CD4-positive, alpha-beta T cell treated with Interleukin-15 for 1 hour (primary cell): ENCODE data around the gene NUB1.

Source experiments
- DNase-seq: peaks from one replicate; pipeline ENCODE4 v3.0.0-alpha.2; 2020

Gene NUB1

DNA sequence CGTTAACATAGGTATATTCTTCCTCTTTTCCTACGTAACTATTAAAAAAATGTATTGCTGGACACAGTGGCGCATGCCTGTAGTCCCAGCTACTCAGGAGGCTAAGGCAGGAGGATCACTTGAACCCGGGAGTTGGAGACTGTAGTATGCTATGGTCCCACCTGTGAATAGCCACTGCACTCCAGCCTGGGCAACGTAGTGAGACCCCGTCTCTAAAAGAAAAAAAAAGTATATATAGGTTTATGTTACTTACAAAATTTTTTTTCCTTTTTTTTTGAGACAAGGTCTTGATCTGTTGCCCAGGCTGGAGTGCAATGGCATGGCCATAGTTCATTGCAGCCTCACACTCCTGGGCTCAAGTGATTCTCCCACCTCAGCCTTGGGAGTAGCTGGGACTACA lies 5.6 kb downstream of the NUB1 start:
- no peak for DNase-seq

DNA sequence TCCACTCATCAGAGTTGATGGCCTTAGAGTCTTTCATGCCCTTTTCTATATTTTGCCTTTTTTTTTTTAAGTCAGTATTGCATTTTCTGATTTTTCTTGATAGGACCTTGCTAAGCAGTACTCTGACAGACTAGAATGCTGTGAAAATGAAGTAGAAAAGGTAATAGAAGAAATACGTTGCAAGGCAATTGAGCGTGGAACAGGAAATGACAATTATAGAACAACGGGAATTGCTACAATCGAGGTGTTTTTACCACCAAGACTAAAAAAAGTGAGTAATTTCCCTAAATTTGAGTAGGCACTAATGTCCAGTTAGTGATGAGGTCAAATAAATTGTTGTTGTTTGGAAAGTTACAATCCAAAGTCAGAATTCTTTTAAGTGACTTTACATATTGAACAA lies 7.4 kb downstream of the NUB1 start:
- DNase-seq, result no peak

DNA sequence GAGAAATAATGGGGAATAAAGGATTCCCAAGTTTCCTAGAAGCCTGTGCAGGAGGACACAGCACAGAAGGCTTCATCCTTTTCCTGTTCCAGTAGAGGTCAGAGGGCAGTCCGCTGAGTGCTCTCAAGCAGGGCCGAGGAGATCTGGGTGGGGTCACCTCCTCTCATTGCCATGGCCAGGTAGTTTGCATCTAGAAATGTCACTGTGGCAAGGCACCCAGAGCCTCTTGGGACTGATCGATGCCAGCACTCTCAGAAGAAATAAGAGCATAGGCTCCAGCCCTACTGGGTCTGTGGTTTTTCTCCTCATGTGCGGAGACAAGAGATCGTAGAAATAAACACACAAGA lies 7.9 kb downstream of the NUB1 start:
- DNase-seq, result no peak

DNA sequence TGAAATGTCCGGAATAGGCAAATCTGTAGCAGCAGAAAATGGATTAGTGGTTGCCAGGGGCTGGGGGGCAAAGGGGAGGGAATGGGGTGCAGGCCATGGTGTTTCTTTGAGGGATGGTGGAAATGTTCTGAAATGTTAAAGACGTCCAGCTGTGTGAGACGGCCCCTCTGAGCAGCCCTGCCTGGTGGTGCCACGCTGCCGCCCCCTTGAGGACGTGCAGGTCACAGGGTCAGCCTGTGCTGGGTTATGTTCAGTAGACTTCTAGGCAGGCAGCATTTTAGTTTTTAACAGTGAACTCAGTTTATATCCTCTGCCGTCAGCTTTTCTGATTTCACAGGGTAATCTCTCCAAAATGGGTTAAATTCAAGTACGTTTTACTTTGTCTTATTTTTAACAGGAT lies 9.4 kb downstream of the NUB1 start:
- DNase-seq, result peak; percentile 36

DNA sequence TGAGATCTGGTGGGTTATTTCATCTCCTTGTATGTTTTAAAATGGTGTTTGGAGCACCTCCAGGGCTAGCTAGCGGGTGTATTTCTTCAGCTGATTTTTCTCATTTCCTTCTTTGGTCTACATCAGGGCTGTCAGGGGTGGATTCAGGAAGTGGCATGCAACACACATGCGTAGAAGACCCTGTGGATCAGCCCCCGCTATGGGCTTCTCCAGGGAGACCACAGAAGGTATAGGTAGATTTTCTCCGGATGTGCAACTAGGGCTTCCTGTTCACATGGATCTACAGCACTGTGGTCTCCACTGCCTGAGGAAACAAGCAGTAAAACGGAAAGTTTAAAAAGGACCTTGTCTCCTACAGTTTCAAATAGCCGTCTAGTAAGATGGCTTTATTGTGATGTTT lies 10.4 kb downstream of the NUB1 start:
- peak; percentile 73 for DNase-seq

DNA sequence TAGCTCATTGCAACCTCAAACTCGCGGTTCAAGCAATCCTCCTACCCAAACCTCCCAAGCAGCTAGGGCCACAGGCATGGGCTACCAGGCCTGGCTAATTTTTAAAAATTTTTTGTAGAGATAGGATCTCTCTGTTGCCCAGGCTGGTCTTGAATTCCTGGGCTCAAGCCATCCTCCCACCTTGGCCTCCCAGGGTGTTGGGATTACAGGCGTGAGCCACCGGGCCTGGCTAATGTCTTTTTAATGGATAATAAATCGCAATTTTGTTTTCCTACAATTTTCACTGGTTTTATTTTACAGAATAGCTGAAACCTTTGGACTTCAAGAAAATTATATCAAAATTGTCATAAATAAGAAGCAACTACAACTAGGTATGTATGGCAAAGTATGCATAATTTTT lies 10.9 kb downstream of the NUB1 start:
- DNase-seq, result no peak

DNA sequence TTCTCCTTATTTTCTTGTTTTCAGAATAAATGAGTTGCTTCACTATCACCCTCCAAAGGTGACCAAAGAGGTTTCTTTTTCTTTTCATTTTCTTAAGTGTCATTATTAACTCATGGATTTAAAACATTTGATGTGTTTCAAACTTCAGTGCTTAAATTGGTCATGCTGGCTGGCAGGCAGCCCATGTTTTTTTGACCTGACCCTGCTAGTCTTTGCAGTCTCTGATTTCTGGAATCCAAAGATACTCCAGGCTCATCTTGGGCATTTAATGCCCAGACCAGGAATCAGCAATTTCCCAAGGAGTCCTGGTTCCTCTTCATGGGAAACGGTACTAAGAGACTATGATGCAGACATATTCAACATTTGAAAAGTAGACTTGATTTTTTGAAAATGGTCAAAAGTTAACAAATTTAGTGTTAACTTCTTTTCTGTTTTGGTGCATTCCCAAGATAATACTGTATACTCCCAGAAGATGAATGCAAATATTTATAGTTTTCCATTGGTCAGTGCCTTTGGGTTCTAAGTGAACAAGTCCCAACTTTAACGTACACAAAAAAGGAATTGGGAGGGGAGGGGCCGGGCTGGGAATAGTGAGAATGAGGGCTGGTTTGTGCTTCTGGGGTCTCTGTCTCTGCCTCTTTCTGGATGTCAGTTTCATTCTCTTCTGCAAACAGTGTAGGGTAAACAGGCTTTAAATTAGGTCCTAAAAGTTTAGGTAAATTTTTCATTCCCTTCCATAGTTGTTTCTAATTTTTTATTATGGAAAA lies 19.8 kb downstream of the NUB1 start:
- no peak for DNase-seq

DNA sequence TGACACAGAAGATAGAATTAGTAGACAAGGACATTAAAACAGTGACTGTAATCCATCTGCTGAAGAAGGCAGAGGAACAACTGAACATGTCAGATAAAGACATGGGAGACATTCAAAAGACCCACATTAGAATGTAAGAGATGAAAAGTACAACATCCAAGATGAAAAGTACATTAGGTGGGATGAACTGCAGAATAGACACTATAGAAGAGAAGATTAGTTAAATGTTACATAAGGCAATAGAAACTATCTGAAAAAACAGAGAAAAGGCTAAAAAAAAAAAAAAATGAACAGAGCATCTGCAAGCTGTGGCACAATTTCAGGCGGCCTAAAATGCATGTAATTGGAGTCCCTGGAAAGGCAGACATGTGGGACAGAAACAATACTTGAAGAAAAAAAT lies 21.6 kb downstream of the NUB1 start:
- DNase-seq, result no peak

DNA sequence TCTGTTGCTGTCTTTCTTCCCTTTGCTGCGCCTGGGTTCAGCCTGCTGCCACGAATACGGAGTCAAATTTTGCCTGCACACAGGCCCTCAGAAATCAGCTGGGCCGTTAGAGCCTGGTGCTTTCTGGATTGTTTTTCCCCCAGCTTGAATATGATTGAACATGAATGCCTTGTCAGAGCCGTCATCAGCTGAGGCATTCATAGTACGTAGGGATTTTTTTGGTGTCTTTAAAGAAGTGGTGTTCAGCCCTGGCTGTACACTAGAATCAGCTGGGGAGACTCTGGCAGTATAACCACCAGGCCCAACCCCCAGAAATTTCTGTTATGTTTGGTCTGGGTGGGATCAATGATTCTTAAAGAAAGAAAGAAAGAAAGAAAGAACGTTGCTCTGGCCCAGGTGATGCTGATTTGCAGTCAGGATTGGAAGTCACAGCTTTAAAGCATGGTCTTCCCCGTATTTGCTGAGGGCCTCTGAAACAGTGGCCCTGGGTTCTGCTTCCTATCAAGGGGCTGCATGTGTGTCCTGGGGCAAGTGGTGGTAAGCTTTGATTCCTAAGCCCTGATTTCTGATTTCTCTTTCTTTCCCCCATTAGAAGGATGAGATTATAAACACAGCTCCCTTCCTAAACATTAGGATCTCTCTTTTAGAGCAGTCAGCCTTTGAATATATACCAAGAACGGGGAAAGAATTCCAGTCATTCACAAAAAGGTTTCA lies 24.7 kb downstream of the NUB1 start:
- no peak for DNase-seq

DNA sequence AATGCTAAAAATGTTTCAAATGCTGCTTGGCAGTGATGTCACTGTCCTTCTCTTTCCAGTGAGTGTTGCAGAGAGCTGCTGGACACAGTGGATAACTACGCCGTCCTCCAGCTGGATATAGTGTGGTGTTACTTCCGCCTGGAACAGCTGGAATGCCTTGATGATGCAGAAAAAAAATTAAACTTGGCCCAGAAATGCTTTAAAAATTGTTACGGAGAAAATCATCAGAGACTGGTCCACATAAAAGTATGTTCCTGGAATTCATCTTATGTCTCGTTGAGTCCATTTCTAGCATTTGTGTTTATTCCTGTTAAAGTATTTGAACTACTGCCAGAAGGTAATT lies 25.2 kb downstream of the NUB1 start:
- DNase-seq, result no peak

DNA sequence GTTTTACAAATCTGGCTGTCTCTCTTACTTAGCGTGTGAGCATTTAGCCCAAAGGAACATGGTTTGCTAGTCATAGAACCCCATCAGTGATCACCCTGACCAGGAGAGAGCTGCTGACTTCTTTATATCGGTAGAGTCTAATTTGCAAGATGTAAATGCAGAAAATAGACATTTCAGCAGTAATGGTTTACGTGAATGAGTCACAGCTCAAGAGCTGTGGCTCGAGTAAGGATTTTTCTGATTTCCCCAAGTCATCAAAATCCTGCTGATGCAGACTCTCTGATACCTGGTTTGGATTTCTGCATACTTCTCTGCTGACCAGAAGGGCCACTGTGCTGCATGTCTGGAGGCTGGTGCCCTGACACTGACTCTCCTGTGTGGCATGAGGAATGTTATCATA lies 25.7 kb downstream of the NUB1 start:
- DNase-seq, result no peak

DNA sequence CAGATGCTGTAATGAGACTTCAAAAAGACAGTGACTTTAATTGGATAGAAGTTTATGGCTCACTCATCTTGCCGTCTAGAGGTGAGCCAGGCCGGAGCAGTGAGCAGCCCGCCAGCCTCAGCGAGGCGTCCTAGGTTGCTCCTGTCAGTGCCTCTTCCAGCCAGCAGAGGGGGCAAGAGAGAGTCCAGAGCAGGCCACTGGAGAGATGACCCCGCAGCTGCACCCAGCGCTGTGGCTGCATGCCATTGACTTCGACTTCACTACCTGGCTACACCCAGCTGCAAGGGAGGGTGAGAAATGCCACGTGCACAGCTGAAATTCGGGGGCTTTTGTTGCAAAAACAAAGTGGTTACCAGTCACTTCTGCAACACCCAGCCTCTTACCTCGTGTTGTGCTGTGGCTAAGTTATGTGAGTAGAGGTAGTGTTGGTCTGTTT lies 26.5 kb downstream of the NUB1 start:
- peak; percentile 79 for DNase-seq

DNA sequence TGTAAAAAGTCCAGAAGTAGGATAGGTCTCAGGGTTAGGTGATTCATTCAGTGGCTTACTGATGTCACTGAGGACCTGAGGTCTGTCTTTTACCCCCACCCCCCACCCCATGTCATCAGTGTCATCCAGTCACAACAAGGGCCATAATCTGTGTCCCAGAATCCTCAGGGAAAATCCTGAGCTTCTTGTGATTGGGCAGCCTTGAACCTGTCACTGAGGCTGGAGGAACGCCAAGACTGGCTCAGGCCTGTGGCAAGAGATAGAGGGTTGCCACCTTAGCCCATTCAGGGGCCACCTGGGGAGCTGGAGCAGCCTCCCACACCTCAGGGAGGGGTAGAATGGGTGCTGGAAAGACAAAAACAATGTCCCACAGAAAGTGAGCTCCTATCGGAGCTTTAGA lies 29.7 kb downstream of the NUB1 start:
- no peak for DNase-seq

DNA sequence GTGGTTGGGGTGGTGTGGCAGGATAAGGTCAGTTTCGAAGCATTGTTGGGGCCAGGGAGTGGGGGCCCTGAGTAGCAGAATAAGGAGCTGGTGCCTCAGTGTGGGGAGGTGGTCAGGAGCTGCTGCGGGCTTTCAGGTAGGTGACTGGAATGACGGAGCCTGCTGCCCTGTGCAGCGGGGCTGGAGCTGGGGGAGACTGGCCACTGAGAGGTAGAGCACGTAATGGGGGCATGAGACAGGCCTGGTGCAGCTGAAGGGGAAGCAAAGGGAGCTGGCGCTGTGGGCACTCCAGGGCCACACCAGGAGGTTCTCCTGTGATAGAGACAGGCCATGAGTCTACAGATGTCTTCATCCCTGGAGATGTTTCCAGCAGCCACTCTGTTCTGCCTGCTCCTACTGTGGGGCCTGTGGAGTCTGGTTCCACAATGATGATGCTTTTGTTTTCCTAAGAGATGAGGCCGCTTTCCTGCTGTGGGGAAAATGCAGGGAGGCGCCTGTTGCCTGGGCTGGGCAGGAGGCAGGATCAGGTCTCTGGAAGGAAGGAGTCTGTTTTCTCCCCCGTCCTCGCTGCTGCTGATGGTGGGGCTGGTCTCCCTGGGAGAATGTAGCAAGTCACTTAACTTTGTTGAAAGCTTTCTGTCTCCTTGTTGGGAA lies 31.1 kb downstream of the NUB1 start:
- no peak for DNase-seq

DNA sequence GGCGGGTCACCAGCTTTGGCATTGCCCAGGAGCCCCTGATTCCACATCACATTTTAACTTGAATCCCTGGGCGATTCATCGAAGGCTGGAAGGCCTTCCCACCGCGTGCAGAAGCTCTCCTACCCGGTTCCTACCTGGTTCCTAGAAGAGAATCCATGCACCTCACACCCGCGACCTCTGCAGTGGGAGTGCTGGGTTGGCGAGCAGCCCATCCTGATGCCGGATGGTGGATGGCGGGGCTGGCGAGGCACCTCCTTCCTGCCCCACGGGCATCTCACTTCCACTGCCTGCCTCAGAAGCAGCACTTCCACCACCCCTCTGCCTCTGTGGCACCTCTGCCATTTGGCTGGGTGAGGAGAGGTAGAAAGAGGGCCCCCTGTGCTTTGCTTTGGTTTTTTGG lies 32.0 kb downstream of the NUB1 start:
- DNase-seq, result no peak

DNA sequence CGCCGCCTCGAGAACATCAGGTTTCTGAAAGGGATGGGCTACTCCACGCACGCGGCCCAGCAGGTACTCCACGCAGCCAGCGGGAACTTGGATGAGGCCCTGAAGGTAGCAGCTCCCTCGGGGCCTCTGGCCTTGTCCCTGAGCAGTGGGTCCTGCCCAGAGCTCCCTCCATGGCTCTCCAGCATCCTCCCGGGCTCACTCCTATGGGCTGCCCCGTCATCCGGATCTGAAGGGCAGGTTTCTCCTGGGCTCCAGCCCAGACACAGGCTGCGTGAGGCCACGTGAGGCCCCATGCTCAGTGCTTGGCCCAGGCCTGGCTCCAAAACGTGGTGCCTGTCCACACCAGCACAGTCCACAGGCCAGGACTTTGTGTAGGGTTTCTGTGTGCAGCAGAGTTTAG lies 32.5 kb downstream of the NUB1 start:
- no peak for DNase-seq

DNA sequence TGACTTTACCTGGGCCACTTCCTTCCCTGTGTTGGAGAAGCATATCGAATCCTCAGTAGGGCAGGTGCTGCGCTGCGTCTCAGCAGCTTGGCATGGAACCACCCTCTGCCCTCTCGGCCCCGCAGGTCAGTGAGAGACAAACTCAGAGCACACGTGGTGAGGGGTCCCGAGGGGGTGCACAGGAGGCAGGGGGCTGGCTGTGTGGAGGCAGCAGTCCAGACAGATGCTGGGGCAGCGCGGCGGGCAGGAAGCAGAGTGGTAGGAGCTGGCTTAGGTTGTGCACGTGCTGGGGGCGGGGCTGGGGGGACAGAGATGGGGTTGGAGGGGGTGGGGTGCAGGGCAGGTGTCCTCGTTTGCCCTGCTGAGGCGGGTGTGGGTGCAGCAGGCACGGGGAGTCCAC lies 33.1 kb downstream of the NUB1 start:
- DNase-seq, result no peak

DNA sequence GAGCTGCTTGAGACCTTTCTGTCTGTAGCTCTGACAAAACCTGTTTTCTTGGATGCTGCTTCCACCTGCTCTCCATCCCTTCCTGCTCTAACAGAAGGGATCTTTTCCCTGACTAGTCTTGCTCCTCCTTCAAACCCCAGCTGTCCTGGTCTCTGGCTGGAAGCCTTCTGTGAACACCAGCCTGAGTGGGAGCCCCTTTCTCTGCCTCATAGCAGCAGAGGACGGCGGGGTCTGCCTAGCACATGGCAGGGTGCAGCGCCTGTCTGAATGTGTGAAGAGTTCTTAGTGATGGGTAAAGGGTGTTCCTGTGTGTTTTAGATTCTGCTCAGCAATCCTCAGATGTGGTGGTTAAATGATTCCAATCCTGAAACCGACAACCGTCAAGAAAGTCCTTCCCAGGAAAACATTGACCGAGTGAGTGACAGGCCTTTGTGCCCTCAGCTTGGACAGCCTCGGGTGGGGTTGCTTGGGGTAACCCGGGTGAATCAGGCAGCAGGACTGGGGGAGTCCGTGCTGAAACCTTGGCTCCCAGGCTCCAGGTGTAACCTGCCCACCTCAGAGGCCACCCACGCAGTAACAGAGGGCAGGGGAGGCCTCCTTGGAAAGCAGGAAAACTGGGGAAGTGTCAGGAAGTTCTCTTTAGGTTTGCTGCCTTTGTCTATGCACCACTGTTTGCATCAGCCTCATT lies 34.1 kb downstream of the NUB1 start:
- DNase-seq, result no peak

DNA sequence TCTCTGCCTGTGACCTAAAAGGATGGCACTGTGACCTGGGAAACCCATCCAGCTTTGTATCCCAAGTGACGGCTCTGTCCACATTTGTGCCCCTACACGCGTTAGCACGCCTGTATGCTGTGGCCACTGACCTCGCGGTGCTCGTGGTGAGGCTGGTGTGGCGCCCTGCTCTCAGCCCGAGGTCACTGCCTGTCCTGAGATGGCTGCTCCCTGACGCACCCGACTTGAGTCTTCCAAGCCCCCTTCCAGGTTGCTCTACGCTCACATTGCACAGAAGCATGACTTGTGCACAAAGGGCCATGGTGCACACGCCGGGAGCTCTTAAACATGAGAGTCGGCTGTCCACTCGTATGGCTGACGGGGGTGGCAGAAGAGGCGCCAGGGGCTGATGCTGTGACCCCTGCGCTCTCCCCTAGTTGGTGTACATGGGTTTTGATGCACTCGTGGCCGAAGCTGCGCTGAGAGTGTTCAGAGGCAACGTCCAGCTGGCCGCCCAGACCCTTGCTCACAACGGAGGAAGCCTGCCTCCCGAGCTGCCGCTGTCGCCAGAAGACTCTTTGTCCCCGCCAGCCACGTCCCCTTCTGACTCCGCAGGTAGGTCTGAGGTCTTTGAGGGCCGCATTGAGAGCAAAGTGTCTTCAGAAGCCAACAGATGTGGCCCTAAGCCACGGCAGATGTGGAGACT lies 34.7 kb downstream of the NUB1 start:
- no peak for DNase-seq

DNA sequence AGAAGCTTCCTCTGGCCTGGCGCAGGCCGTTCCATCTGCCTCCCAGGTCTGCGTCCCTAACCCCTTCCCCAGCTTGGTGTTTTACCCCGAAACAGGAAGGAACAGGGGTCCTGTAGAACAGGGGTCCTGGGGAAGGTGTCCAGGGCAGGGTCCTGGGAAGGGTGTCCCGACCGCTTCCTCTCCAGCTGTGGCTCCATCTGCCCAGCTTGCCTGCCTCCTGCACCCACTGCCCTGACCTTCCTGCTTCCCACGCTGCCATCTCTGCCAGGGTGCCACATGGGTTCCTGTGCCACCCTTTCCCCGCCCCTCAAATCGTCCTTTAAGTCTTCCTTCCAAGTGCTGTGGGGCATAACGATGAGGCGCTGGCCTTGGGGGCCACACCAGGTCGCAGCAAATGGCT lies 35.8 kb downstream of the NUB1 start:
- DNase-seq, result no peak

DNA sequence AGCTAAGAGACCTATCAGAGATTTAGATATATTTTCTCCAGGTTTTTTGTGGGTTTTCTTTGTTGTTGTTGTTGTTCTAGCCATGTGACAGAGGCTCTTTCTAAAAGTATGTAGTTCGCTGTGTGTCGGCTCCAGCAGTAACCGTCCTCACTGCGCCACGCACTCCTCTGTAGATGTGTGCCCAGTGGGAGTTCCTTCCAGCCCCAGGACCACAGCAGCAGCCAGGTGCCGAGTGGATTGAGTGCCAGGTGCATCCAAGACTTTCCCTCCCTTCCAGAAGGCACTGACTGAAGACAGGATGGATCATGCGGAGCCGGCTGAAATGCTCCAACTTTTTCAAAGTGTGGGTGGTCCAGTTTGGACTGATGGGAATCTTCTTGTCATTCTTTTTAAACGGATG lies 36.4 kb downstream of the NUB1 start:
- DNase-seq, result no peak

DNA sequence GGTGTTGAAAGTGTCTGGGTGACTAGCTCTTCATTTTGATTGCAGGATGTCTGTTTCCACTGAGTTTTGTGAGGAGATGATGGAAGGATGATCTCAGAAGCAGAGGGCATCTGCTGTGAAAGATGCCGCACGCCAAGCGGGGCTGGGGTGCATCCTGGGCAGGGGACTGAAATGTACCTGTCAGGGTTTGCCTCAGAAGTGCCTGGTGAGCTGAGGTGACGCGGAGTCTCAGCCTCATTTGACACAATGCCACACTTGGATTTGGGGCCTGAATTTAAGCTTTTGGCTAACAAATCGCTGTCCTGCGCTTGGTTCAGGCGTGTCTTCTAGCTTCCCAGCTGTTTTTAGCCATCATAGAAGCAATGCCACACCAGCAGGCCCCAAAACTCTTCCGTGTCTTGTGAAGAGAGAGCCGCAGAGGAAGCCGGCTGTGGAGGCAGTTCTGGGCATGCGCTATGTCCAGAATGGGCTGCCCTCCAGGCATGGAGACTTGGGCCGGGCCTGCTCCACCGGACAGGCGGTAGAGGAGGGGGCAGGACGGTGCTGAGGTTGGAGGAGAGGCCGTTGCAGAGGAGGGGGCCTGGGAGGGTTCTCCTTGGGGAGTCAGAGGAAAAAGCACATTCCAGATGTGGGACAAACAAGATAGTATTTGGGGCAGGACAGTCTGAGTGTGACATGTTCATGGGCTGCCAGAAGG lies 37.0 kb downstream of the NUB1 start:
- DNase-seq, result no peak

DNA sequence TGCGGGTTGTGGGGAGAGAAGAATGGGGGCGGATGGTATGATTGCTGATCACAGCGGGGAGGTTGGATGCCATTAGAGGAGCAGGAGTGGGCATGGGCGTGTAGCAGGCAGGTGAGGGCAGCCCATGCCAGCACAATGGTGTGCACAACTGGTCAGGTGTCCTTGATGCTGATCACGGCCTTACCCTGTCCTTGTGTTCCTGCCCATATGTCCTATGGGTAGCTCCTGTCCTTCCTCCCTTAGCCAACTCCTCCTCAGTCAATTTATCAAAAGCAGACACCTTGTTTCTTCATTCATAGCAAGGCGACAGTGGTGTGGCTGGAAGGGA lies 37.5 kb downstream of the NUB1 start:
- DNase-seq, result no peak
